ENCODE data around the gene HPSE2.

DNA sequence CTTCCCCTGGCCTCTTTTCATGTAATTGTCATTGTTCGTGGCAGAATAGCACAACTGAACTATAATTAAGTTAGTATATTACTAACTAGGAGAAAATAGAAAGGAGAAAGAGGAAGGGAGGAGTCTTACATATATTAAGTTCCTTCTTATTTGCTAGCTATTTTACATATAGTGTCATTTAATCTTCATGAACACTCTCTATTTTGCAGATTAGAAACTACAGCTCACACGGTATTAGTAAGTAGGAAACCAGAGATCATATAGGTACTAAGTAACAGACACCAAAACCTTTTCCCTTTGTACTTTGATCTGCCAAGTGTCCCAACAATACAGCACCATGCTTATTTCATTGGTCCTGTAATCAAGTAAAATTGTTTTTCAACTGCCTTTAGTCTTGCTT is 586.5 kb downstream of the HPSE2 start:
- TF ChIP-seq EZH2 (IDR thresholded peaks at IDR 0.05; ENCODE audit: insufficient read depth, poor library complexity, severe bottlenecking) (no peak), EZH2phosphoT487 (IDR thresholded peaks at IDR 0.05; ENCODE audit: insufficient read depth, low read depth) (no peak)

Data from GM23248 (cell line).